Nucleus accumbens (tissue), 56 donors: ENCODE measurements around the gene SUPT3H.

ENCODE experiments used
- DNase-seq, 56 donors: peaks; one replicate each; lab custom pipeline; 2025; lab: John Stamatoyannopoulos, UW

The SUPT3H gene

GRCh38 chr6:45394586-45395095 lies 16.9 kb upstream of the SUPT3H start:
- DNase-seq, result no peak

- no peak for DNase-seq
Observed at GRCh38 chr6:45388328-45388727, 10.6 kb upstream of the SUPT3H start.

- no peak for DNase-seq
Observed at GRCh38 chr6:45387236-45387635, 9.5 kb upstream of the SUPT3H start.

- DNase-seq, result no peak
Observed at GRCh38 chr6:45386501-45386900, 8.8 kb upstream of the SUPT3H start.

- no peak for DNase-seq
Observed at GRCh38 chr6:45382391-45382790, 4.7 kb upstream of the SUPT3H start.

- DNase-seq, result peak in 21 of 56 donors; percentile 13 to 73 (median 43)
Observed at GRCh38 chr6:45378334-45378926, 696 bp upstream of the SUPT3H start.

- DNase-seq, result peak in 11 of 56 donors; percentile 11 to 84 (median 65)
Observed at GRCh38 chr6:45377043-45377553, 636 bp downstream of the SUPT3H start.

- DNase-seq, result no peak
Observed at GRCh38 chr6:45376310-45377042, 1.3 kb downstream of the SUPT3H start.

- DNase-seq, result peak in 1 of 56 donors; percentile 1
Observed at GRCh38 chr6:45375449-45375848, 2.3 kb downstream of the SUPT3H start.

GRCh38 chr6:45371924-45372573 lies 5.7 kb downstream of the SUPT3H start:
- no peak for DNase-seq

GRCh38 chr6:45369870-45370269 lies 7.9 kb downstream of the SUPT3H start:
- DNase-seq, result no peak

GRCh38 chr6:45367999-45368398 lies 9.7 kb downstream of the SUPT3H start:
- DNase-seq, result no peak

- DNase-seq, result no peak
Observed at GRCh38 chr6:45366534-45366933, 11.2 kb downstream of the SUPT3H start.

GRCh38 chr6:45365036-45365435 lies 12.7 kb downstream of the SUPT3H start:
- no peak for DNase-seq

GRCh38 chr6:45364466-45364865 lies 13.3 kb downstream of the SUPT3H start:
- DNase-seq, result no peak

GRCh38 chr6:45353654-45354053 lies 24.1 kb downstream of the SUPT3H start:
- no peak for DNase-seq

- DNase-seq, result no peak
Observed at GRCh38 chr6:45351667-45352066, 26.1 kb downstream of the SUPT3H start.

GRCh38 chr6:45351076-45351475 lies 26.7 kb downstream of the SUPT3H start:
- no peak for DNase-seq

GRCh38 chr6:45350186-45350710 lies 27.5 kb downstream of the SUPT3H start:
- no peak for DNase-seq

GRCh38 chr6:45344900-45345299 lies 32.8 kb downstream of the SUPT3H start:
- no peak for DNase-seq

- no peak for DNase-seq
Observed at GRCh38 chr6:45328523-45328922, 49.2 kb downstream of the SUPT3H start.
